ENCODE data around the gene SLC19A2.

Gene SLC19A2

GRCh38 chr1:169521226-169521625, 35.5 kb upstream of the SLC19A2 start:
- H3K18ac ChIP-seq (ENCODE audit: low read depth in 1 of 2, low read length in 2 of 2): no peak overlapping the region
- no peak overlapping the region for H2BK15ac ChIP-seq (ENCODE audit: low read depth, poor library complexity, severe bottlenecking)
- no peaks in the 10 kb centered on the region for H3K79me1 ChIP-seq (replicated peaks; ENCODE audit: low read length, poor library complexity, severe bottlenecking)

GRCh38 chr1:169517558-169518186, 31.9 kb upstream of the SLC19A2 start:
- no peaks in the 10 kb centered on the region for H3K79me1 ChIP-seq (replicated peaks; ENCODE audit: low read length, poor library complexity, severe bottlenecking)
- WGBS: 100% methylated on average over 1 of the region's 2 CpGs
- H3K4ac ChIP-seq (ENCODE audit: low read depth in 1 of 2, low read length in 2 of 2): no peak overlapping the region
- H3K27me3 ChIP-seq (ENCODE audit: control insufficient read depth in 1 of 2, insufficient read depth in 1 of 2, low read length in 2 of 2): no peaks in the 10 kb centered on the region
- no peaks in the 10 kb centered on the region for H3K4me1 ChIP-seq (ENCODE audit: control insufficient read depth, insufficient read depth, low read depth, low read length)
- H3K14ac ChIP-seq (ENCODE audit: low read length in 2 of 2): no peak overlapping the region
- no peak overlapping the region for H2BK15ac ChIP-seq (ENCODE audit: low read depth, poor library complexity, severe bottlenecking)
- no peaks in the 10 kb centered on the region for H3K36me3 ChIP-seq (ENCODE audit: control insufficient read depth in 1 of 2, insufficient read depth in 2 of 2, low read depth in 1 of 2, low read length in 2 of 2)
- no peak overlapping the region for H3K23ac ChIP-seq (ENCODE audit: low read length in 2 of 2)
- H3K4me2 ChIP-seq (ENCODE audit: low read length, poor library complexity, severe bottlenecking): no peak overlapping the region
- no peak overlapping the region for H2BK12ac ChIP-seq (ENCODE audit: low read length in 2 of 2)
- no peak overlapping the region for H4K91ac ChIP-seq (ENCODE audit: low read length)
- H3K9ac ChIP-seq (ENCODE audit: low read length): no peak overlapping the region
- H3K9me3 ChIP-seq (ENCODE audit: control insufficient read depth, low read length): no peaks in the 10 kb centered on the region
- no peak overlapping the region for H2AK5ac ChIP-seq (ENCODE audit: low read length, severe bottlenecking)
- H2AFZ ChIP-seq (ENCODE audit: low read depth, low read length): no peak overlapping the region
- no peak overlapping the region for H3K18ac ChIP-seq (ENCODE audit: low read depth in 1 of 2, low read length in 2 of 2)
- H2BK120ac ChIP-seq (ENCODE audit: low read depth, low read length): no peak overlapping the region
- DNase-seq: no peak
- H3K27ac ChIP-seq (ENCODE audit: low read length, poor library complexity, severe bottlenecking): no peak overlapping the region
- no peak overlapping the region for H3K4me3 ChIP-seq (ENCODE audit: insufficient read depth in 1 of 2, low read depth in 1 of 2, low read length in 2 of 2)
- no peak overlapping the region for H4K8ac ChIP-seq (ENCODE audit: low read length)
- no peak overlapping the region for H2BK5ac ChIP-seq (ENCODE audit: low read depth, low read length, poor library complexity, severe bottlenecking)

More at GRCh38 chr1:169521226-169521625, 35.5 kb upstream of the SLC19A2 start:
- no peak overlapping the region for H3K14ac ChIP-seq (ENCODE audit: low read length in 2 of 2)
- WGBS: 100% methylated on average over 1 of the region's 1 CpG
- no peak overlapping the region for H3K23ac ChIP-seq (ENCODE audit: low read length in 2 of 2)
- H2BK12ac ChIP-seq (ENCODE audit: low read length in 2 of 2): no peak overlapping the region
- no peak overlapping the region for H2BK120ac ChIP-seq (ENCODE audit: low read depth, low read length)
- no peak overlapping the region for H4K91ac ChIP-seq (ENCODE audit: low read length)
- H3K27me3 ChIP-seq (ENCODE audit: control insufficient read depth in 1 of 2, insufficient read depth in 1 of 2, low read length in 2 of 2): no peaks in the 10 kb centered on the region
- no peak for DNase-seq
- no peak overlapping the region for H3K4me2 ChIP-seq (ENCODE audit: low read length, poor library complexity, severe bottlenecking)
- no peaks in the 10 kb centered on the region for H3K4me1 ChIP-seq (ENCODE audit: control insufficient read depth, insufficient read depth, low read depth, low read length)
- H2AK5ac ChIP-seq (ENCODE audit: low read length, severe bottlenecking): no peak overlapping the region
- no peak overlapping the region for H2BK5ac ChIP-seq (ENCODE audit: low read depth, low read length, poor library complexity, severe bottlenecking)
- no peak overlapping the region for H3K9ac ChIP-seq (ENCODE audit: low read length)
- H3K36me3 ChIP-seq (ENCODE audit: control insufficient read depth in 1 of 2, insufficient read depth in 2 of 2, low read depth in 1 of 2, low read length in 2 of 2): no peaks in the 10 kb centered on the region
- H3K27ac ChIP-seq (ENCODE audit: low read length, poor library complexity, severe bottlenecking): no peak overlapping the region
- H2AFZ ChIP-seq (ENCODE audit: low read depth, low read length): no peak overlapping the region
- H4K8ac ChIP-seq (ENCODE audit: low read length): no peak overlapping the region
- H3K9me3 ChIP-seq (ENCODE audit: control insufficient read depth, low read length): no peaks in the 10 kb centered on the region
- H3K4ac ChIP-seq (ENCODE audit: low read depth in 1 of 2, low read length in 2 of 2): no peak overlapping the region
- no peak overlapping the region for H3K4me3 ChIP-seq (ENCODE audit: insufficient read depth in 1 of 2, low read depth in 1 of 2, low read length in 2 of 2)

GRCh38 chr1:169515641-169516040, 29.9 kb upstream of the SLC19A2 start:
- H2BK5ac ChIP-seq (ENCODE audit: low read depth, low read length, poor library complexity, severe bottlenecking): no peak overlapping the region
- H3K4me2 ChIP-seq (ENCODE audit: low read length, poor library complexity, severe bottlenecking): no peak overlapping the region
- H3K23ac ChIP-seq (ENCODE audit: low read length in 2 of 2): no peak overlapping the region
- H2BK120ac ChIP-seq (ENCODE audit: low read depth, low read length): no peak overlapping the region
- no peaks in the 10 kb centered on the region for H3K36me3 ChIP-seq (ENCODE audit: control insufficient read depth in 1 of 2, insufficient read depth in 2 of 2, low read depth in 1 of 2, low read length in 2 of 2)
- H2BK12ac ChIP-seq (ENCODE audit: low read length in 2 of 2): no peak overlapping the region
- no peak overlapping the region for H2BK15ac ChIP-seq (ENCODE audit: low read depth, poor library complexity, severe bottlenecking)
- H2AFZ ChIP-seq (ENCODE audit: low read depth, low read length): no peak overlapping the region
- H3K14ac ChIP-seq (ENCODE audit: low read length in 2 of 2): no peak overlapping the region
- H3K4me1 ChIP-seq (ENCODE audit: control insufficient read depth, insufficient read depth, low read depth, low read length): no peaks in the 10 kb centered on the region
- H3K4ac ChIP-seq (ENCODE audit: low read depth in 1 of 2, low read length in 2 of 2): no peak overlapping the region
- no peaks in the 10 kb centered on the region for H3K79me1 ChIP-seq (replicated peaks; ENCODE audit: low read length, poor library complexity, severe bottlenecking)
- no peak for DNase-seq
- no peak overlapping the region for H3K9ac ChIP-seq (ENCODE audit: low read length)
- no peaks in the 10 kb centered on the region for H3K27me3 ChIP-seq (ENCODE audit: control insufficient read depth in 1 of 2, insufficient read depth in 1 of 2, low read length in 2 of 2)
- no peak overlapping the region for H3K27ac ChIP-seq (ENCODE audit: low read length, poor library complexity, severe bottlenecking)
- no peaks in the 10 kb centered on the region for H3K9me3 ChIP-seq (ENCODE audit: control insufficient read depth, low read length)
- H3K4me3 ChIP-seq (ENCODE audit: insufficient read depth in 1 of 2, low read depth in 1 of 2, low read length in 2 of 2): no peak overlapping the region
- no peak overlapping the region for H3K18ac ChIP-seq (ENCODE audit: low read depth in 1 of 2, low read length in 2 of 2)
- no peak overlapping the region for H4K91ac ChIP-seq (ENCODE audit: low read length)
- no peak overlapping the region for H2AK5ac ChIP-seq (ENCODE audit: low read length, severe bottlenecking)
- no peak overlapping the region for H4K8ac ChIP-seq (ENCODE audit: low read length)

- 45% methylated on average over 2 of the region's 2 CpGs for WGBS
- H3K9ac ChIP-seq (ENCODE audit: low read length): no peak overlapping the region
- no peak overlapping the region for H4K91ac ChIP-seq (ENCODE audit: low read length)
- H3K23ac ChIP-seq (ENCODE audit: low read length in 2 of 2): no peak overlapping the region
- no peak overlapping the region for H3K4me2 ChIP-seq (ENCODE audit: low read length, poor library complexity, severe bottlenecking)
- H3K27me3 ChIP-seq (ENCODE audit: control insufficient read depth in 1 of 2, insufficient read depth in 1 of 2, low read length in 2 of 2): no peaks in the 10 kb centered on the region
- no peak overlapping the region for H2BK120ac ChIP-seq (ENCODE audit: low read depth, low read length)
- no peak overlapping the region for H4K8ac ChIP-seq (ENCODE audit: low read length)
- no peak overlapping the region for H2AFZ ChIP-seq (ENCODE audit: low read depth, low read length)
- no peak overlapping the region for H3K18ac ChIP-seq (ENCODE audit: low read depth in 1 of 2, low read length in 2 of 2)
- no peak overlapping the region for H3K14ac ChIP-seq (ENCODE audit: low read length in 2 of 2)
- H3K4ac ChIP-seq (ENCODE audit: low read depth in 1 of 2, low read length in 2 of 2): no peak overlapping the region
- no peaks in the 10 kb centered on the region for H3K9me3 ChIP-seq (ENCODE audit: control insufficient read depth, low read length)
- no peaks in the 10 kb centered on the region for H3K79me1 ChIP-seq (replicated peaks; ENCODE audit: low read length, poor library complexity, severe bottlenecking)
- H3K36me3 ChIP-seq (ENCODE audit: control insufficient read depth in 1 of 2, insufficient read depth in 2 of 2, low read depth in 1 of 2, low read length in 2 of 2): no peaks in the 10 kb centered on the region
- H2AK5ac ChIP-seq (ENCODE audit: low read length, severe bottlenecking): no peak overlapping the region
- DNase-seq: no peak
- H2BK15ac ChIP-seq (ENCODE audit: low read depth, poor library complexity, severe bottlenecking): no peak overlapping the region
- H2BK12ac ChIP-seq (ENCODE audit: low read length in 2 of 2): no peak overlapping the region
- H3K4me1 ChIP-seq (ENCODE audit: control insufficient read depth, insufficient read depth, low read depth, low read length): no peaks in the 10 kb centered on the region
- H3K4me3 ChIP-seq (ENCODE audit: insufficient read depth in 1 of 2, low read depth in 1 of 2, low read length in 2 of 2): no peak overlapping the region
- no peak overlapping the region for H3K27ac ChIP-seq (ENCODE audit: low read length, poor library complexity, severe bottlenecking)
- H2BK5ac ChIP-seq (ENCODE audit: low read depth, low read length, poor library complexity, severe bottlenecking): no peak overlapping the region
Measured at GRCh38 chr1:169514566-169515270, 29.0 kb upstream of the SLC19A2 start.

All from mesenchymal stem cell (in vitro differentiated cells and primary cell).